ENCODE measurements around the gene CHMP5.

DNA sequence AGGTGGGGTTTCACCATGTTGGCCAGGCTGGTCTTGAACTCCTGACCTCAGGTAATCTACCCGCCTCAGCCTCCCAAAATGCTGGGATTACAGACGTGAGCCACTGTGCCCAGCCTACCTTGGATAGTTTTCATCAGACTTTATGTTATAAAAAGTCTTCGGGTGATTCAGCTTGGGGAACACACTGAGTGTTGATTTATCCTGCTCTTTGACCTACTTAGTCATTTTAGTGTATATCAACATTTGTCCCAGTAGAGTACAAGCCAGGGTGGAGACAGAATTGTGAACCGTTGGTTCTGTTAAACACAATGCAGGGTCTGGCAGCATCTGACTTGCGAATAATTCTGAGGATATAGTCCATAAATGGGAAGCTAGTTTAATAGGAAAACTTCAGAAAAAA, 65.1 kb downstream of the CHMP5 start:
- no peak for TF ChIP-seq POLR2A (IDR thresholded peaks at IDR 0.05)
- no peak for TF ChIP-seq EP300 (IDR thresholded peaks at IDR 0.05)
